HL-60 (cell line): ENCODE data around the gene PDE4DIP.
"Not testable (repeated sequence)": the region's sequence is repeated elsewhere in the genome, so short reads cannot be mapped to it uniquely, and the experiment has no call there.

Experiments
- DNase-seq, 2 experiments: peaks; one replicate each; pipeline ENCODE4 v3.0.0-alpha.2; 2010 to 2020; ENCODE audit warnings: low read depth in 1 of 2, low spot score in 1 of 2
- H3K27ac ChIP-seq: fragments of 250-450 bp; sonication (Bioruptor Pico); replicated peaks from 2 replicates; pipeline ENCODE4 v1.5.1; 2020; ENCODE audit warnings: mild to moderate bottlenecking, moderate library complexity
- H3K27me3 ChIP-seq: fragments of 250-450 bp; sonication (Bioruptor Pico); 2 replicates; pipeline ENCODE4 v1.5.1; 2021; ENCODE audit warnings: mild to moderate bottlenecking, moderate library complexity; ENCODE audit not compliant: insufficient read depth, poor library complexity, severe bottlenecking
- H3K4me3 ChIP-seq: replicated peaks from 2 replicates; pipeline ENCODE4 v1.5.1; 2011; ENCODE audit warnings: mild to moderate bottlenecking, control low read depth, low read length; ENCODE audit not compliant: insufficient read depth

The PDE4DIP gene

GRCh38 chr1:148853363-148853762, 9.1 kb downstream of the PDE4DIP start:
- H3K27me3 ChIP-seq, H3K27ac ChIP-seq, H3K4me3 ChIP-seq, DNase-seq: not testable (repeated sequence)

- H3K27ac ChIP-seq, H3K4me3 ChIP-seq, DNase-seq, H3K27me3 ChIP-seq: not testable (repeated sequence)
Observed at GRCh38 chr1:148854063-148854462, 9.8 kb downstream of the PDE4DIP start.

- DNase-seq, H3K4me3 ChIP-seq, H3K27ac ChIP-seq, H3K27me3 ChIP-seq: not testable (repeated sequence)
Observed at GRCh38 chr1:148855367-148855766, 11.1 kb downstream of the PDE4DIP start.

- not testable (repeated sequence) for H3K27me3 ChIP-seq, DNase-seq, H3K4me3 ChIP-seq, H3K27ac ChIP-seq
Observed at GRCh38 chr1:148860049-148860448, 15.8 kb downstream of the PDE4DIP start.

GRCh38 chr1:148860579-148861259, 16.5 kb downstream of the PDE4DIP start:
- not testable (repeated sequence) for H3K4me3 ChIP-seq, H3K27me3 ChIP-seq, DNase-seq, H3K27ac ChIP-seq

GRCh38 chr1:148862590-148862989, 18.4 kb downstream of the PDE4DIP start:
- not testable (repeated sequence) for H3K27me3 ChIP-seq, H3K4me3 ChIP-seq, H3K27ac ChIP-seq, DNase-seq

- not testable (repeated sequence) for H3K27me3 ChIP-seq, H3K4me3 ChIP-seq, H3K27ac ChIP-seq, DNase-seq
Observed at GRCh38 chr1:148868924-148869633, 24.9 kb downstream of the PDE4DIP start.

- DNase-seq, H3K27me3 ChIP-seq, H3K4me3 ChIP-seq, H3K27ac ChIP-seq: not testable (repeated sequence)
Observed at GRCh38 chr1:148869634-148869961, 25.4 kb downstream of the PDE4DIP start.

GRCh38 chr1:148874408-148875388, 30.5 kb downstream of the PDE4DIP start:
- H3K4me3 ChIP-seq, H3K27ac ChIP-seq, H3K27me3 ChIP-seq, DNase-seq: not testable (repeated sequence)

- not testable (repeated sequence) for H3K27me3 ChIP-seq, H3K4me3 ChIP-seq, H3K27ac ChIP-seq, DNase-seq
Observed at GRCh38 chr1:148879812-148880416, 35.7 kb downstream of the PDE4DIP start.

- not testable (repeated sequence) for H3K4me3 ChIP-seq
Observed at GRCh38 chr1:148881261-148881660, 37.0 kb downstream of the PDE4DIP start.

GRCh38 chr1:148885219-148885618, 41.0 kb downstream of the PDE4DIP start:
- DNase-seq, result peak in 1 of 2 experiments; percentile 3
- H3K27me3 ChIP-seq, H3K27ac ChIP-seq, H3K4me3 ChIP-seq: not testable (repeated sequence)

More at GRCh38 chr1:148881261-148881660, 37.0 kb downstream of the PDE4DIP start:
- not testable (repeated sequence) for DNase-seq, H3K27ac ChIP-seq, H3K27me3 ChIP-seq

- not testable (repeated sequence) for H3K27ac ChIP-seq, DNase-seq, H3K4me3 ChIP-seq, H3K27me3 ChIP-seq
Observed at GRCh38 chr1:148886293-148886692, 42.1 kb downstream of the PDE4DIP start.

GRCh38 chr1:148888597-148888996, 44.4 kb downstream of the PDE4DIP start:
- H3K4me3 ChIP-seq, DNase-seq, H3K27me3 ChIP-seq, H3K27ac ChIP-seq: not testable (repeated sequence)
